GM18870 (cell line): ENCODE measurements around the gene DHRS1.
"Not testable (repeated sequence)": the region's sequence is repeated elsewhere in the genome, so short reads cannot be mapped to it uniquely, and the experiment has no call there.

Experiments
- ATAC-seq: cut with Tn5 transposase; IDR thresholded peaks from one replicate; pipeline ENCODE4 v1.9.1; 2021; ENCODE audit warnings: moderate library complexity; ENCODE audit not compliant: unreplicated experiment

Gene DHRS1

GRCh38 chr14:24329073-24329663 is 29.6 kb upstream of the DHRS1 start:
- ATAC-seq, result no peak

- not testable (repeated sequence) for ATAC-seq
Observed at GRCh38 chr14:24327914-24328313, 28.3 kb upstream of the DHRS1 start.

- ATAC-seq, result no peak
Observed at GRCh38 chr14:24327303-24327702, 27.7 kb upstream of the DHRS1 start.

GRCh38 chr14:24325963-24326362 is 26.4 kb upstream of the DHRS1 start:
- no peak for ATAC-seq

GRCh38 chr14:24325041-24325530 is 25.5 kb upstream of the DHRS1 start:
- ATAC-seq, result no peak

- no peak for ATAC-seq
Observed at GRCh38 chr14:24324024-24324423, 24.4 kb upstream of the DHRS1 start.

- ATAC-seq, result no peak
Observed at GRCh38 chr14:24323341-24323740, 23.8 kb upstream of the DHRS1 start.

GRCh38 chr14:24322672-24323071 is 23.1 kb upstream of the DHRS1 start:
- no peak for ATAC-seq

- no peak for ATAC-seq
Observed at GRCh38 chr14:24321212-24321975, 21.8 kb upstream of the DHRS1 start.

GRCh38 chr14:24317141-24317928 is 17.8 kb upstream of the DHRS1 start:
- no peak for ATAC-seq

GRCh38 chr14:24316597-24316950 is 17.0 kb upstream of the DHRS1 start:
- no peak for ATAC-seq

GRCh38 chr14:24315807-24316596 is 16.4 kb upstream of the DHRS1 start:
- ATAC-seq, result no peak

GRCh38 chr14:24315243-24315806 is 15.7 kb upstream of the DHRS1 start:
- ATAC-seq, result no peak

- no peak for ATAC-seq
Observed at GRCh38 chr14:24314377-24315193, 15.0 kb upstream of the DHRS1 start.

GRCh38 chr14:24313913-24314312 is 14.3 kb upstream of the DHRS1 start:
- no peak for ATAC-seq

GRCh38 chr14:24312736-24313507 is 13.3 kb upstream of the DHRS1 start:
- ATAC-seq, result no peak

- ATAC-seq, result no peak
Observed at GRCh38 chr14:24311837-24312615, 12.4 kb upstream of the DHRS1 start.
